SKM-1 treated with dmso at 0.1 percent for 144 hours (cell line): ENCODE measurements around the gene CANT1.

ENCODE experiments used
- DNase-seq: peaks from one replicate; lab custom pipeline; 2025; ENCODE audit not compliant: unreplicated experiment; lab: John Stamatoyannopoulos, UW

CANT1 gene

DNA sequence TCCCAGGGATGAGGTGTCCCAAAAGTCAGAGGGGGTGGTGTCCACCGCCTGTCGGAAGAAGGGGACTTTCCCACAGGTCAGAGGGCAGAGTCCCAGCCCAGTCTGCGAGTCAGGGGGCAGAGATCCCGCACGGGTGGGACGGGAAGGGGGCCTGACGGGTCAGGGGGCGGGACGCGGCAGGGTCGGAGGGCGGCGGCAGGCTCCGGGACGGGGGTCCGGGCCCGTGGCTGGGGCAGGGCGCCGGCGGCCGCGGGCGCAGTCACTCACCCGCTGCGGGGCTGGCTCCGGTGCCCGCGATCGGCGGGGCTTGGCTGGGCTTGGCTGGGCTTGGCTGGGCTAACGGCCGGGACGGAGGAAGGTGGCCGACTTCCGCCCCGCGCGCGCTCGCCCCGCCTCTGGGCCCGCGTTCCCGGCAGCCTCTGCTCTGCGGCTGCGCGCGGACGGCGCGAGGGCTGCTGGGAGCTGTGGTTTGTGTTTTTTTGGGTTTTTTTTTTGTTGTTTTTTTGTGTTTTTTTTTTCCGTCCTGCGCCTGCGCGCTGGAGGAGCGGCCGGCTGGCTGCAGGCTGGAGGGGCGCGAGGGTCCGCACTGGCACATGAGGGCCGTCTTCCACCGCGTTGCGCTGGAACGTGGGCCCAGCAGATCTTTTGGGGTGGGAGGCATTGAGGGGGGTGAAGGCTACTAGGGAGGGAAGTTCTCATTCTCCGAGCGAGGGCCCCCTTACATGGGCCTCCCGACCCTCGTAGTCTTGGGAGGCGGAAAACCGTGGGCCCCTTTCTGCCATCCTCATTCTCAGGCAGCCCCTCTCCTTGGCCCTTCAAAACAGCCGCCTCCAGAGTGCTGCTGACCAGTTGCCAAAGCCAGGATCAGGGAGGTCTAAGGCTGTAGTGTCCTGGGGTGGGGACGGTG is at the start of gene CANT1:
Gene CANT1, minus strand, starts transcription at position 368 of the 907 bp plus-strand sequence. CDS start 12,142 bp downstream, outside the sequence.
- peak; percentile 75 for DNase-seq

DNA sequence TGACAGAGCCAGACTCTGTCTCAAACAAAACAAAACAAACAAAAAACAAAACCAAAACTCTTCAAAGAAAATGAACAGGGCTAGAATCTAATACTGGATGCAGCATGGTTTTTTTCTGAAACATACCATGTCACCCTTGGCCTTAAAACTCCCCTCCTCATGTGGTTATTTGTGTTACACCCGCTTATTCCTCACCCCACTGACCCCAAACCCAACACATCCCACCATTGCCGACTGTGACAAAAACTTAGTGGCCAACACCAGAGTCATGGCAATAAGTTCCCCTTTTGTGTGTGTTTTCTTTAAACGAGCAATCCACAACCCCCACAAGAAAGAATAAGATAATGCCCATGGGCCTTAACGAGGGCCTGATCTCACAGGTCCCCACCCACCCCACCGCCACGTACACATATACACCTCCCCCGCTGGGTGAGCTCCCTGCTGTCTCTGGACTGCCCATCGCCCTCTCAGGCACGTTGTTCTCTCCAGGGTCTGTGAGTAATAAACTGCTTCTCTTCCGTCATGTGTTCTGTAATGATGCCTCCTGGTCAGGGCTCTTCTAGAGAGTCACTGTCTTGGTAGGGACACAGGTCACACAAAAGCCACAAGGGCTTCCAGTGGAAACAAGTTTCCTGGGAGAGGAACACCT is 48.3 kb upstream of the CANT1 start:
- no peak for DNase-seq

DNA sequence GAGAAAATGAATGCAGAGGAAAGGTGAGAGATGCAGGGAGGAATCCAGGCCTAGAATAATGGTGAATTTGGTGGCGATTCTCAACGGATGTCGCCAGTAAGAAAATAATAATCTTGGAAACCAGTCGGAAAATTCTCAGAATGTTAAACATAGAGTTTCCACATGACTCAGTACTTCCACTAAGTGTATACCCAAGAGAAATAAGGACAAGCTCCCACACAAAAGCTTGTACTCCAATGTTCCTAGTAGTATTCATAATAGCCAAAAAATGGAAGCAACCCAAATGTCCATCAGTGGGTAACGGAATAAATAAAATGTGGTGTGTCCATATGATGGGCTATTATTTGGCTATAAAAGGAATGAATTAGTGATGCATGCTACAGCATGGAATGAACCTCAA is 45.6 kb upstream of the CANT1 start:
- DNase-seq: no peak

DNA sequence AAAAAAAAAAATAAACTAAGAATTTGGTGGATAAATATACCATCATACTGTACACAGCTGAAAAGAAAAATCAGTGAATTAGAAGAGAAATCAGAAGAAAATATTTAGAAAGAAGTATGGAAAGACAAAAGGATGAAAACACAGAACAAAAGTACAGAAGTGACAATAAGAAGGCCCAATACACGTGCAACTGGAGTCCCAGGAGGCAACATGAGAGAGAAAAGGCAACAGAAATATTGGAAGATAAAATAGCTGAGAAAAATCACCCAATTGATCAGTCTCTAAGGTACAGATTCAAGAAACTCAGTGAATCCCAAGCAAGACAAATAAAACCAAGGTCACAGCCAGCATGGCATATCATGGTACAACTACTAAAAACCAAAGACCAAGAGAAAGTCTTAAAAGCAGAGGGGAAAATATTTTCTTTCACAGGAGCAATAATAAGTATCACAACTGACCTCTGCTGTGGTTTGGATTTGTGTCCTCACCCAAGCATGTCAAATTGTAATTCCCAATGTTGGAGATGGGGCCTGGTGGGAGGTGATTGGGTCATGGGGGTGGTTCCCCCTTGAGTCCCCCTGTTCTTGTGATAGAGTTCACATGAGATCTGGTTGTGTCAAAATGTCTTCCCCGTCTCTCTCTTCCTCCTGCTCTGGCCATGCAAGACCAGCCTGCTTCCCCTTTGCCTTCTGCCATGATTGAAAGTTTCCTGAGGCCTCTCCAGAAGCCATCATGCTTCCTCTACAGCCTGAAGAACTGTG is 44.8 kb upstream of the CANT1 start:
- DNase-seq: no peak

DNA sequence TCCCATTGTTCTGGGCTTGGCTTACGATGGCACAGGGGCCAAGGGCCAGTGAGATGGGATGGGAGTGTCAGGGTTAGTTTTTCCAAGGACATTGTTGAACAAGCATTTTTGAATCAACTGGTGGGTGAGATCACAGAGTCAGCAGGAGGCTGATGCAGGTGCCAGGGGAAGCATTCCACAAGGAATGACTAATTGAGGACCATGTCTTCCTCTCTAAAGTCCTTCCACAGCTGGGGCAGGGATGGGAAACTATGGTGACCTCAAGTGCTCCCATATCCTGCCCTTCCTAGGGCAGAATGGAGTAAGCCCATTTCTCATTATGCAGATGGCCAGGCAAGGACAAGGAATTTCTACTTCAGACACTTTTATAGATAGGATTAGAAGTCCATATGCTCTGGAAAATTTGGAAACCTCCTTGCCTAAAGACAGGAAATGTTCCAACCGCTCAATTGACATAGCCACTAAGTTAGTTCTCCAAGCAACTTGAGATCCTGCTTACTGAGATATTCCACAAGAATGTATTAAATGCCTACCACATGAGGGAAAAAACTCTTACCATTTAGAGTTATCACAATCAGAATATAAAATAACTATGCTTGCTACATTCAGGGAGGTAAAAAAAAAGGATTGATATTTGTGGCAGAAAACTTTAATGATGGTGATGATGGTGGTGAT is 43.8 kb upstream of the CANT1 start:
- no peak for DNase-seq

DNA sequence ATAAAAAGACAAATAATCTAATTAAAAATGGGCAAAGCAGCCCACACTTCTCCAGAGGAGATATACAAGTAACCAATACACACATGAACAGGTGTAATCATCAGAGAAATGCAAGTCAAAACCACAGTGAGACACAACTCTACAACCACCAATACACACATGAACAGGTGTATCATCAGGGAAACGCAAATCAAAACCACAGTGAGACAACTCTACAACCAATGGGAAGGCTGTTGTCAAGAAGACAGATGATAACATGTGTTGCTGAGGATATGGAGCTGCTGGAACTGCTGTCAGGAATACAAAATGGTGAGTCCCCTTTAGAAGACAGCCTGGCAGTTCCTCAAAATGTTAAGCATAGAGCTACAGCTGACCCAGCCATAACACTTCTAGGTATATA is 42.6 kb upstream of the CANT1 start:
- DNase-seq: no peak

DNA sequence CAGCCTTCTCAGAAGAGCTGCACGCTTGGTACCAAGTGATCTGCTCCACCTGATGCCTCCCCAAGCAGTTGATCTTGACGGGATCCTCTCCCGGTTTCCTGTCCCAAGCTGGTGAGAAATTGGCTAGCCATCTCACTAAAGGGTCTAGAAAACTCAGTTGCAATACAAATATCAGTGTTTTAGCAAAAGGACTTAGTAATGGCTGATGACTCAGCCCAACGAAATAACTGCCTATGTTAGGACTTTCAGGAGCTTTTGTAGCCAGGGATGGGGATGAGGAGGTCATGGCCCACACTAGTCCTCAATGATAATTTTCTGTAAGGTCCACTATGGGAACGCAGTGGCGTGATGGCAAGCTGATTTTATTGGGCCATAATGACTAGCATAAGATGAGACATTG is 41.7 kb upstream of the CANT1 start:
- DNase-seq: no peak

DNA sequence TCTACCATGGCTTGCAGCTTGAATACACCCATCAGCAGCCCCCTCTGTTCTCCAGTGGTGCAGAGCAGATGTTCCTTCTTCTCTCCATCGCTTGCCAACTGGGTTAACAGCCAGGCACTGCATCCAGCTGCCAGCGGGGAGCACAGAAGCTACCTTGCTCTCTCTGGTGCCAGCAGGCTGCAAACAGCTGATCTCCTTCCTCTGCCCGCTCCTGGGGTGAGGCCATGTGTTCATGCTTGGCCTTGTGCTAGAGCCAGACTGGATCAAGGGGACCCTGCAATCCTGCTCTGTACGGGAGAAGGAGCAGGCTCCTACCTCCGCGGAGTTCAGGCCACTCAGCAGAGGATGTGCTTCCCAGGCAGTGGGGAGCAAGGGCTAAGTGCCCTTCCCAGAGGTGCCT is 41.0 kb upstream of the CANT1 start:
- DNase-seq: no peak

DNA sequence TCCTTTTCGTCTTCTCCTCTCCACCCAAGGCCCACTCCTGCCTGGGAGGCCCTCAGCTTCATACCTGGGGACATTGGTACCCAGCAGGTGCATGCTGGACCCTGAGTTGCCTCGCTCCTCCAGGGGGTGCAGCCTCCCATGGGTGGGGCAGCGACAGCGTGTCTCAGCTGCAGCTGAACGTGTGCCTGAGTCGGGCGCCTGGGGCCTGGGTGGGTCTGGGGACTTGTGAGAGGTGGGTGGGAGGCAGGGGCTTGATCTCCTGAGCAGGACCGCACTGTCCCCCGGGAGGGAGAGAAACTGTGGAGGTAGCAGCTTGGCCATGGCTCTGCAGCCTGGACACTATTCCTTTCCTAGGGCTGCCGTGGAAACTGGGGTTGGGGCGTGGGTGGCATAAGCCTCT is 40.3 kb upstream of the CANT1 start:
- DNase-seq: no peak

DNA sequence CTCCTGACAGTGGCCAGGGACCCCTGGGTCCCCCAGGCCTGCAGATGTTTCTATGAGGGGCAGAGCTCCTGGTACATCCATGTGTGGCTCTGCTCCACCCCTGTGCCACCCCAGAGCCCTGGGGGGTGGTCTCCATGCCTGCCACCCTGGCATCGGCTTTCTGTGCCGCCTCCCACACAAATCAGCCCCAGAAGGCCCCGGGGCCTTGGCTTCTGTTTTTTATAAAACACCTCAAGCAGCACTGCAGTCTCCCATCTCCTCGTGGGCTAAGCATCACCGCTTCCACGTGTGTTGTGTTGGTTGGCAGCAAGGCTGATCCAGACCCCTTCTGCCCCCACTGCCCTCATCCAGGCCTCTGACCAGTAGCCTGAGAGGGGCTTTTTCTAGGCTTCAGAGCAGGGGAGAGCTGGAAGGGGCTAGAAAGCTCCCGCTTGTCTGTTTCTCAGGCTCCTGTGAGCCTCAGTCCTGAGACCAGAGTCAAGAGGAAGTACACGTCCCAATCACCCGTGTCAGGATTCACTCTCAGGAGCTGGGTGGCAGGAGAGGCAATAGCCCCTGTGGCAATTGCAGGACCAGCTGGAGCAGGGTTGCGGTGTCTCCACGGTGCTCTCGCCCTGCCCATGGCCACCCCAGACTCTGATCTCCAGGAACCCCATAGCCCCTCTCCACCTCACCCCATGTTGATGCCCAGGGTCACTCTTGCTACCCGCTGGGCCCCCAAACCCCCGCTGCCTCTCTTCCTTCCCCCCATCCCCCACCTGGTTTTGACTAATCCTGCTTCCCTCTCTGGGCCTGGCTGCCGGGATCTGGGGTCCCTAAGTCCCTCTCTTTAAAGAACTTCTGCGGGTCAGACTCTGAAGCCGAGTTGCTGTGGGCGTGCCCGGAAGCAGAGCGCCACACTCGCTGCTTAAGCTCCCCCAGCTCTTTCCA is 39.5 kb upstream of the CANT1 start:
- no peak for DNase-seq

DNA sequence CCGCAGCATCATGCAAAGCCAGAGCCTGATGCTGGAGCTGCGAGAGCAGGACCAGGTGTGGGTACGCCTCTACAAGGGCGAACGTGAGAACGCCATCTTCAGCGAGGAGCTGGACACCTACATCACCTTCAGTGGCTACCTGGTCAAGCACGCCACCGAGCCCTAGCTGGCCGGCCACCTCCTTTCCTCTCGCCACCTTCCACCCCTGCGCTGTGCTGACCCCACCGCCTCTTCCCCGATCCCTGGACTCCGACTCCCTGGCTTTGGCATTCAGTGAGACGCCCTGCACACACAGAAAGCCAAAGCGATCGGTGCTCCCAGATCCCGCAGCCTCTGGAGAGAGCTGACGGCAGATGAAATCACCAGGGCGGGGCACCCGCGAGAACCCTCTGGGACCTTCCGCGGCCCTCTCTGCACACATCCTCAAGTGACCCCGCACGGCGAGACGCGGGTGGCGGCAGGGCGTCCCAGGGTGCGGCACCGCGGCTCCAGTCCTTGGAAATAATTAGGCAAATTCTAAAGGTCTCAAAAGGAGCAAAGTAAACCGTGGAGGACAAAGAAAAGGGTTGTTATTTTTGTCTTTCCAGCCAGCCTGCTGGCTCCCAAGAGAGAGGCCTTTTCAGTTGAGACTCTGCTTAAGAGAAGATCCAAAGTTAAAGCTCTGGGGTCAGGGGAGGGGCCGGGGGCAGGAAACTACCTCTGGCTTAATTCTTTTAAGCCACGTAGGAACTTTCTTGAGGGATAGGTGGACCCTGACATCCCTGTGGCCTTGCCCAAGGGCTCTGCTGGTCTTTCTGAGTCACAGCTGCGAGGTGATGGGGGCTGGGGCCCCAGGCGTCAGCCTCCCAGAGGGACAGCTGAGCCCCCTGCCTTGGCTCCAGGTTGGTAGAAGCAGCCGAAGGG is 38.6 kb upstream of the CANT1 start:
- DNase-seq: no peak

DNA sequence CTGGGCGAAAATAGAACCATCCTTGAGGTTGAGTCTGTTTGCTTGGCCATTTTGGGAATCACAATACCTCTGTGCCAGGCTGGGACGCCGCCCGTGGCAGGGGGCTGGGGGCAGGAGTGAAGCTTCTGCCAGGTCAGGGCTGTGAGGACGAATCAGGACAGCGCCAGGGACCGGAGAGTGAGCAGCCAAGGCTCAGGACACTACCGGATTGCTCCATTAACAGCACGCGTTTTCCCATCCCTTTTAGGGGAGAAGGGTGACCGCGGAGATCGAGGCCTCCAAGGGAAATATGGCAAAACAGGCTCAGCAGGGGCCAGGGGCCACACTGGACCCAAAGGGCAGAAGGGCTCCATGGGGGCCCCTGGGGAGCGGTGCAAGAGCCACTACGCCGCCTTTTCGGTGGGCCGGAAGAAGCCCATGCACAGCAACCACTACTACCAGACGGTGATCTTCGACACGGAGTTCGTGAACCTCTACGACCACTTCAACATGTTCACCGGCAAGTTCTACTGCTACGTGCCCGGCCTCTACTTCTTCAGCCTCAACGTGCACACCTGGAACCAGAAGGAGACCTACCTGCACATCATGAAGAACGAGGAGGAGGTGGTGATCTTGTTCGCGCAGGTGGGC is 37.8 kb upstream of the CANT1 start:
- no peak for DNase-seq

DNA sequence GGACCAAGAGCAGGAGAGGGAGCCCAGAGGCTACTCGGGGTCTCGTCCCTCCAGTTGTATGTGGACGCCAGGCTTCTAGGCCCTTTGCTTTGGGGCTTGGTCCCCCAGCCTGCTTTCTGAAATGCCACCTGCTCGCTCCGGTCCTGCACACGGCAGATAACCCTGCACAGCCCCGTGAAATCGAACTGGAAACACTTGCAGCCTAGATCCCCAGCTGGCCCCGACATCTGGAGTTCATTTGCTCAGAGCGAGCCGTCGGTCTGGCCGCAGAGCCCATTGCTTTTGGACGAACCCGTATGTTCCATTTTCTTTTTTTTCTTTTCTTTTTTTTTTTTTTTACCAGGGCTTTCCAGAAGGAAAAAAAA is 37.3 kb upstream of the CANT1 start:
- DNase-seq: no peak

DNA sequence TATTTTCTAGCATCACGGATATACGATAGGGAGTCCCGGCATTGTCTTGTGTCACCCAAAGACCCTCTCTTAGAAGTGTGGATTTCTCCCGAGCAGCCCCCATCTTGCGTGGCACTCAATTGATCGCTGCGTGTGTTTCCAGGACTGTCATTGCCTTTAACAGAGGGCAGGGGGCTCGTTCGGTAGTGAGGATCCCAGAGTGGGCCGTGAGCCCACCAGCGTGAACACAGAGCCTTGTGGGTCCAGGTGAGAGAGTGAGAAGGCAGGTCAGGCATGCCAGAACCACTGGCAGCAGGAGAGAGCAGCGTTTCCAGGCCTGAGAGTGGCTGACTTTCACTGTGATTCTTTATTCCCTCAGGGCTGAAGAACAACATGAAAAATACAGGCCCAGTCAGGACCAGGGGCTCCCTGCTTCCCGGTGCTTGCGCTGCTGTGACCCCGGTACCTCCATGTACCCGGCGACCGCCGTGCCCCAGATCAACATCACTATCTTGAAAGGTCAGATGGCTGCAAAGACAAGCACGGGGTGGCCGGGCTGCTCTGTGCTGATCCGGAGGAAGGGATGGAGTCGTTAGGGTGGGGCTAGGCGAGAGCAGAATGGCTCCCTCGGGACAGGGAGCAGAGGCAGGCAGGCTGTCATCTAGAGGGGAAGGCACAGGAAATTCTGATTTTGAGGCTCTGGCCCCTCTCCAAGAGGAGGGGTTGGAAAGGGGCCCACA is 36.8 kb upstream of the CANT1 start:
- no peak for DNase-seq

DNA sequence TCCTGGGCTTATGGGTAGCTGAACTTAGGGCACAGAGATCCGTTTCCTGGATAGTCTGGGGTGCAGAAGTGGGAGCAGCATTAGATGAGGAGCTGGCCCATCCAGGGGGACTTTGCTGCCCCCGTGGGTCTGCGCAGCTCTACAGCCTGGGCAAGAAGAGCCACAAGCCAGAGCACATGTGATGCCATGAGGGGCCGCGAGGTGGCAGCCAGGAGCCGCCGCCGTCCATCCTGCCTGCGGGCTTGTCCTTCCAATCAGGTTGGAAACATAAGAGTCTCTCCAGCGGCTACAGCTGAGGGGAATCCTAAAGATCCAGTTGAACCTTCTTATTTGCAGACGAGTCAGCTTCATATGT is 36.3 kb upstream of the CANT1 start:
- peak; percentile 24 for DNase-seq

DNA sequence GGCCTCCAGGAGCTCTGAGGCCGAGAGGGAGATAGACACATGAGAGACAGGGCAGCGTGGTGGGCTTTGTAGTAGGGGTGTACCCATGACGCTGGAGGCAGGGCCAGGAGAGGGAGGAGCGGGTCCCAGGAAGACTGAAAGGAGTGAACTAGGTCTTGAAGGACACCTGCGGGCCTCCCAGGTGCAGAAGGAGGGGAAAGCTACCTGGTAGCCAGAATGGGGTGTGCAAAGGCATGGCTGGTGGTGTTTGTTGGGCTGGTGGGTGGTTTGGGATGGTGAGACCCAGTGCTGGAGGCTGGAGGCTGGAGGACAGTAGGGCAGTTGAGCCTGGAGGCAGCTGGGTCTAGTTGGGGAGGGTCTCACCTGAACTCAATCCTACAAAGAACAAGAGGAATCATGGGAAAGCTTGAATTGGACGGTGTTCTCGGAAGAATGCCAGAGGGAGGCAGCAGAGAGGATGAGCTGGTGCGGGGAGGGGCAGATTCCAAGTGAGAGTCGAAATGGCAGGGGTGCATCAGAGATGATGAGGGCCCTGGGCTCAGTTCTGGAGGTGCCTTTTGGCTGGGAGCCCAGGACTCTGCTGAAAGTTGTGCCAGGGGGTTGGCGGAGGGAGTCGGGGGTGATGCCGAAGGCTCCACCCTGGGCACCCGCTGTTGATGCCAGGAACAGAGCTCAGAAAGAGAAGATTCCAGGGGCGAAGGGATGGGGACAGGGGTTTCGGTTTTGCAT is 35.6 kb upstream of the CANT1 start:
- DNase-seq: no peak

DNA sequence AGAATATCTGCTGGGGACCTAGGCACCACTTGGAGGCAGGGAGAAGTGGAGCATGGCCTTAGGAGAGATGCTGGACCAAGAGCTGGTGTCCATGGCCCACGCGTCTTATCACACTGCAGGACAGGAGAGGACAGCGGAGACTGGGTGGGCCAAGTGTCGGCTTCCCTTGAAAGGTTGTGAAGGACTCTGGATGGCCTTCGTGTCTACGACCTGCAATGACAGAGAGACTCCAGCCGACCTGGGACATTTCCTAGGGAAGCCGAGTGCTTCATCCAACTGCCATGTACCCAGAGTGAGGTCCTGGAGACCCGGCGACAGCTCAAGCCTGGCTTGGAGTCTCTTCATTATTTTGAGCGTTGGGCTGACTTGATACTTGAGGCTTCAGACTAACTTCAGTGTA is 34.9 kb upstream of the CANT1 start:
- DNase-seq: no peak

DNA sequence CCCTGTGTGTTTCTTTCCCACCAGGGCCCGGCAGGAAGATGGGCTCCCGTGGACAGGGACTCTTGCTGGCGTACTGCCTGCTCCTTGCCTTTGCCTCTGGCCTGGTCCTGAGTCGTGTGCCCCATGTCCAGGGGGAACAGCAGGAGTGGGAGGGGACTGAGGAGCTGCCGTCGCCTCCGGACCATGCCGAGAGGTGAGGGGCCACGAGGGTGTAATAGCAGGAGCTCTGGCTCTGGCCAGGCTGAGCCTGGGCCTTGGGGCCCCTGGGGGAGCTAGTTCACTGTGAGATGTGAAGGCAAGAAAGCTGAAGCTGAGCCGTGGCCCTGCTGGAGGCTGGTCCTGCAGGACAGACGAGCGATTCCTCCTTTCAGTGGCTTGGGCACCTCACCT is 34.4 kb upstream of the CANT1 start:
- no peak for DNase-seq
